ENCODE data around the gene FOXE1. TPM values are rescaled to one million over a fixed set of nuclear protein-coding genes. Genes with fewer than 3 reads are reported as not detected.

FOXE1 gene
- total RNA-seq, 2 donors from 2014 or later = 0.97 to 5.5 TPM

- H3K27me3 ChIP-seq (replicated peaks; ENCODE audit: insufficient read depth) = peaks cover 42% of the 10 kb centered on the region
- no peaks in the 10 kb centered on the region for H3K4me1 ChIP-seq (replicated peaks)
- no peak for TF ChIP-seq POLR2AphosphoS5 (IDR thresholded peaks at IDR 0.05)
- TF ChIP-seq POLR2A (IDR thresholded peaks at IDR 0.05) = no peak
- no peak for TF ChIP-seq CTCF (IDR thresholded peaks at IDR 0.05)
- no peaks in the 10 kb centered on the region for H3K36me3 ChIP-seq
- WGBS = 14% methylated on average over 31 of the region's 31 CpGs
- H3K4me3 ChIP-seq = no peak overlapping the region
- no peaks in the 10 kb centered on the region for H3K9me3 ChIP-seq
- intact Hi-C loops (cut with DNase I) = no loop called here
- H3K27ac ChIP-seq = no peak overlapping the region
- no peak for DNase-seq (ENCODE audit: low spot score)
These were observed 5.4 kb upstream of the FOXE1 start for GRCh38 chr9:97847474-97848214.

- H3K9me3 ChIP-seq = no peaks in the 10 kb centered on the region
- peaks cover 48% of the 10 kb centered on the region for H3K27me3 ChIP-seq (replicated peaks; ENCODE audit: insufficient read depth)
- WGBS = 10% methylated on average over 7 of the region's 7 CpGs
- no peaks in the 10 kb centered on the region for H3K36me3 ChIP-seq
- TF ChIP-seq CTCF (IDR thresholded peaks at IDR 0.05) (no peak), POLR2A (IDR thresholded peaks at IDR 0.05) (no peak), POLR2AphosphoS5 (IDR thresholded peaks at IDR 0.05) (no peak)
- no peak overlapping the region for H3K27ac ChIP-seq
- DNase-seq (ENCODE audit: low spot score) = no peak
- intact Hi-C loops (cut with DNase I) = no loop called here
- H3K4me1 ChIP-seq (replicated peaks) = peaks cover 3% of the 10 kb centered on the region
- H3K4me3 ChIP-seq = no peak overlapping the region
These were observed 4.9 kb upstream of the FOXE1 start for GRCh38 chr9:97848215-97848479.

- Histone ChIP-seq H3K9me3 (no peaks in the 10 kb centered on the region), H3K36me3 (no peaks in the 10 kb centered on the region), H3K27ac (no peak overlapping the region), H3K27me3 (replicated peaks; ENCODE audit: insufficient read depth) (peaks cover 53% of the 10 kb centered on the region), H3K4me1 (replicated peaks) (peaks cover 8% of the 10 kb centered on the region), H3K4me3 (no peak overlapping the region)
- no peak for DNase-seq (ENCODE audit: low spot score)
- 3% methylated on average over 48 of the region's 61 CpGs for WGBS
- intact Hi-C loops (cut with DNase I) = no loop called here
- TF ChIP-seq CTCF (IDR thresholded peaks at IDR 0.05) = no peak
- no peak for TF ChIP-seq POLR2AphosphoS5 (IDR thresholded peaks at IDR 0.05)
- no peak for TF ChIP-seq POLR2A (IDR thresholded peaks at IDR 0.05)
These were observed 4.4 kb upstream of the FOXE1 start for GRCh38 chr9:97848480-97849237.

GRCh38 chr9:97849980-97850379, 3.0 kb upstream of the FOXE1 start:
- 66% methylated on average over 3 of the region's 3 CpGs for WGBS
- no peak for TF ChIP-seq CTCF (IDR thresholded peaks at IDR 0.05)
- TF ChIP-seq POLR2A (IDR thresholded peaks at IDR 0.05) = no peak
- TF ChIP-seq POLR2AphosphoS5 (IDR thresholded peaks at IDR 0.05) = no peak
- DNase-seq (ENCODE audit: low spot score) = no peak
- no peaks in the 10 kb centered on the region for H3K9me3 ChIP-seq
- peaks cover 62% of the 10 kb centered on the region for H3K27me3 ChIP-seq (replicated peaks; ENCODE audit: insufficient read depth)
- H3K4me3 ChIP-seq = no peak overlapping the region
- intact Hi-C loops (cut with DNase I) = no loop called here
- no peak overlapping the region for H3K27ac ChIP-seq
- H3K36me3 ChIP-seq = no peaks in the 10 kb centered on the region
- peaks cover 8% of the 10 kb centered on the region for H3K4me1 ChIP-seq (replicated peaks)
